PFSK-1 (cell line): ENCODE data around the gene CBLN3.

Experiments used
- POLR2AphosphoS5 ChIP-seq: IDR thresholded peaks from 2 replicates; pipeline ENCODE4 v1.6.1; 2012; ENCODE audit warnings: low read depth, mild to moderate bottlenecking, control low read depth, low read length, moderate library complexity
- SIN3A ChIP-seq: IDR thresholded peaks from 2 replicates; pipeline ENCODE4 v1.6.1; 2012; ENCODE audit warnings: mild to moderate bottlenecking, low read length, moderate library complexity, borderline replicate concordance; ENCODE audit not compliant: insufficient read depth

DNA sequence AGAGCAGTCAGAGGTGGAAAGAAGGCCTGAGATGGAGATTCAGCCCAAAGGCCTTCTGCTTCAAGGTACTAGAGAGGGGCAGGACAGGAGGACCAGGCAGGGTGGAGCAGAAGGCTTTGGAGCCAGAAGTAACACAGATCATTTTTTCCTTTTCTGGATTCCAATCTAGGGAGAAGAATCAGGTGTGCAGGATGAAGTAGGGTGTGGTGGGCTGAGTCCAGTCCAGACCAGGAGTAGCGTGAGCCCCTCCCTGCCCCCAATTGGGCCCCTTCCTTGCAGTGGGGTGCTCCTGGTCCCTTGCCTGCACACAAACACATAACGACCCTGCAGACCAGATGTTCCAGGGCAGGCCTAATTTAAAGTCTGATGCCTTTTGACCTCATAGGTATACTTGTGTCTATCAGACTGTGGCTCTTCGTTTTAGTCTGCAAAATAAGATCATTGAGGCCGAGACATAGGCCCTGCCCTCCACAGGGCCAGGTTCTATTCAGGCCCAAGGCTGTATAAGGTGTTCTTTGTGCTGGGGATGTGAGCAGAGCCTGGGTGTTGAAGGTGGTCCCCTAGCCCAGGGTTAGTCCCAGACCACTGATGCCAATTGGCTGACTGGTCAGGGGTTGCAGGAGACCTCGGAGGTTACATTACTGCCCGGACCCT, 31.7 kb downstream of the CBLN3 start:
- no peak for TF ChIP-seq POLR2AphosphoS5
- no peak for TF ChIP-seq SIN3A
